Colon (tissue), 2 donors: ENCODE measurements around the gene TSPAN33.
"Not testable (repeated sequence)": the region's sequence is repeated elsewhere in the genome, so short reads cannot be mapped to it uniquely, and the experiment has no call there.

ENCODE experiments used
- FAIRE-seq: peaks from 2 replicates; lab custom pipeline; 2012; peaks lifted over from hg19 to GRCh38; lab: Jason Lieb, UNC
- donor health status: control.
- donor health status: control.

Gene TSPAN33

GRCh38 chr7:129170441-129171021, 26.0 kb downstream of the TSPAN33 start:
- no peak for FAIRE-seq

GRCh38 chr7:129173861-129174260, 29.4 kb downstream of the TSPAN33 start:
- FAIRE-seq: not testable (repeated sequence)

- FAIRE-seq: no peak
Measured at GRCh38 chr7:129176916-129177710, 32.6 kb downstream of the TSPAN33 start.

GRCh38 chr7:129184981-129185670, 40.6 kb downstream of the TSPAN33 start:
- no peak for FAIRE-seq

GRCh38 chr7:129186749-129187260, 42.3 kb downstream of the TSPAN33 start:
- no peak for FAIRE-seq

- no peak for FAIRE-seq
Measured at GRCh38 chr7:129187681-129188371, 43.3 kb downstream of the TSPAN33 start.

GRCh38 chr7:129188372-129188891, 43.9 kb downstream of the TSPAN33 start, which contains the start of gene SMO:
SMO (plus strand) TSS chr7:129188633; CDS start chr7:129189152, 519 bp downstream.
- no peak for FAIRE-seq

- no peak for FAIRE-seq
Measured at GRCh38 chr7:129188892-129189660, 44.6 kb downstream of the TSPAN33 start.

- no peak for FAIRE-seq
Measured at GRCh38 chr7:129189661-129190310, 45.3 kb downstream of the TSPAN33 start.

- no peak for FAIRE-seq
Measured at GRCh38 chr7:129191272-129191671, 46.8 kb downstream of the TSPAN33 start.

GRCh38 chr7:129193892-129194291, 49.4 kb downstream of the TSPAN33 start:
- no peak for FAIRE-seq

GRCh38 chr7:129197771-129198170, 53.3 kb downstream of the TSPAN33 start:
- no peak for FAIRE-seq

GRCh38 chr7:129199406-129199805, 54.9 kb downstream of the TSPAN33 start:
- no peak for FAIRE-seq

- no peak for FAIRE-seq
Measured at GRCh38 chr7:129202058-129202777, 57.7 kb downstream of the TSPAN33 start.

GRCh38 chr7:129203050-129203741, 58.7 kb downstream of the TSPAN33 start:
- no peak for FAIRE-seq

- FAIRE-seq: no peak
Measured at GRCh38 chr7:129205126-129205818, 60.8 kb downstream of the TSPAN33 start.

- no peak for FAIRE-seq
Measured at GRCh38 chr7:129205987-129206785, 61.7 kb downstream of the TSPAN33 start.

- FAIRE-seq: no peak
Measured at GRCh38 chr7:129208667-129209066, 64.2 kb downstream of the TSPAN33 start.
